ENCODE measurements around the gene SPOCK3. TPM values are rescaled to one million over a fixed set of nuclear protein-coding genes. Genes with fewer than 3 reads are reported as not detected.

SPOCK3 gene
- polyA plus RNA-seq, 3 donors, result 0.31 to 1.9 (median 1.2) TPM

DNA sequence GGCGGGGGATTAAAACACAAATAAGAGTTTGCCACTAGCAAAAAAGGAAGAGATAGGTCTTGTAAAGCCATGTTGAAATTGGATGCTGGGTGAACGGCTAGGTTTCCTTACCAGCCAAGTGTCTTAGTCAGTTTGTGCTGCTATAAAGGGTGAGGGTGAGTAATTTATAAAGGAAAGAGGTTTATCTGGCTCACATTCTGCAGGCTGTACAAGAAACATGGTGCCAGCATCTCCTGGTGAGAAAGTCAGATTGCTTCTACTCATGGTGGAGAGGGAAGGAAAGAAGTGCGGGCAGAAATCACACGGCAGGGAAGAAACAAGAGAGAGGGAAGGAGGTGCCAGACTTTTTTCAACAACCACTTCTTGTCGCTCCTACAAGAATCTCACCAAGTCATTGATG, 507.5 kb downstream of the SPOCK3 start:
- Histone ChIP-seq H4K20me1 (ENCODE audit: insufficient read depth, low read length) (no peaks in the 10 kb centered on the region), H3K4me1 (ENCODE audit: control insufficient read depth in 1 of 2, insufficient read depth in 2 of 2, low read length in 2 of 2) (no peaks in the 10 kb centered on the region), H3K27me3 (ENCODE audit: control insufficient read depth in 2 of 2, insufficient read depth in 2 of 2, low read length in 2 of 2) (no peaks in the 10 kb centered on the region), H3K9ac (ENCODE audit: insufficient read depth, low read length, poor library complexity, severe bottlenecking) (no peak overlapping the region), H3K9me3 (replicated peaks in 1 of 2; ENCODE audit: control insufficient read depth in 1 of 2, insufficient read depth in 1 of 2, low read length in 2 of 2) (no peaks in the 10 kb centered on the region), H3K36me3 (replicated peaks in 1 of 2; ENCODE audit: control insufficient read depth in 1 of 2, insufficient read depth in 2 of 2, low read length in 2 of 2) (no peaks in the 10 kb centered on the region), H2AFZ (ENCODE audit: insufficient read depth, low read depth, low read length, poor library complexity, severe bottlenecking) (no peak overlapping the region), H3K4me3 (replicated peaks in 1 of 3; ENCODE audit: low read depth in 2 of 3, low read length in 3 of 3) (no peak overlapping the region), H3K4me2 (replicated peaks; ENCODE audit: extremely low read depth, low read length, poor library complexity, severe bottlenecking) (no peak overlapping the region), H3K27ac (ENCODE audit: low read depth in 1 of 2, low read length in 2 of 2) (no peak overlapping the region), H3K79me2 (ENCODE audit: insufficient read depth, low read length) (no peaks in the 10 kb centered on the region)
- intact Hi-C loops (cut with micrococcal nuclease), result no loop called here
- H3K4me1 Mint-ChIP-seq, result no peaks in the 10 kb centered on the region
- 92% methylated on average over 1 of the region's 5 CpGs for WGBS (ENCODE audit: insufficient coverage)
- no peak overlapping the region for H3K27ac Mint-ChIP-seq
- H3K4me3 Mint-ChIP-seq, result no peak overlapping the region
- peaks cover 0 to 8% (median 6%) of the 10 kb centered on the region in 7 donors for H3K9me3 Mint-ChIP-seq
- no peaks in the 10 kb centered on the region for H3K36me3 Mint-ChIP-seq
- H3K27me3 Mint-ChIP-seq (ENCODE audit: low read depth in 3 of 3), result no peaks in the 10 kb centered on the region
- TF ChIP-seq, protein P1, sequence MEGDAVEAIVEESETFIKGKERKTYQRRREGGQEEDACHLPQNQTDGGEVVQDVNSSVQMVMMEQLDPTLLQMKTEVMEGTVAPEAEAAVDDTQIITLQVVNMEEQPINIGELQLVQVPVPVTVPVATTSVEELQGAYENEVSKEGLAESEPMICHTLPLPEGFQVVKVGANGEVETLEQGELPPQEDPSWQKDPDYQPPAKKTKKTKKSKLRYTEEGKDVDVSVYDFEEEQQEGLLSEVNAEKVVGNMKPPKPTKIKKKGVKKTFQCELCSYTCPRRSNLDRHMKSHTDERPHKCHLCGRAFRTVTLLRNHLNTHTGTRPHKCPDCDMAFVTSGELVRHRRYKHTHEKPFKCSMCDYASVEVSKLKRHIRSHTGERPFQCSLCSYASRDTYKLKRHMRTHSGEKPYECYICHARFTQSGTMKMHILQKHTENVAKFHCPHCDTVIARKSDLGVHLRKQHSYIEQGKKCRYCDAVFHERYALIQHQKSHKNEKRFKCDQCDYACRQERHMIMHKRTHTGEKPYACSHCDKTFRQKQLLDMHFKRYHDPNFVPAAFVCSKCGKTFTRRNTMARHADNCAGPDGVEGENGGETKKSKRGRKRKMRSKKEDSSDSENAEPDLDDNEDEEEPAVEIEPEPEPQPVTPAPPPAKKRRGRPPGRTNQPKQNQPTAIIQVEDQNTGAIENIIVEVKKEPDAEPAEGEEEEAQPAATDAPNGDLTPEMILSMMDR (IDR thresholded peaks at IDR 0.05), result no peak
- no peak for DNase-seq

DNA sequence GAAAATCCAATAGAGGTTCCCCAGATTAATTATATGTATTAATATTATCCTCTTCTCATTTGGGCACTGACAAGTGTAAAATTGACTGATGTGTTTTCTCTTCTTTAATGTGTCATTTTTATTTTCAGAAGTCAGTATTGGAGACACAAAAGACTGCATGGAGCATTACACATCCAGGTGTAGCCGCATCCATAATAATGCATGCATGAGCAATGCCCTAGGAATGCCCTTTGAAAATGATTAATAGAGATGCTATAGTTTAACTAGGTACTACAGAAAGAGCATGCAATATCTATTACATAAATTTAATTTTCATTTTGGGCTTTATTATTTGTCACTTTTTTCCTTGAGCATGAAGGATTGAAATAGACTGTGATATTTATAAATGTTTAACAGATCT, 509.9 kb downstream of the SPOCK3 start:
- no peaks in the 10 kb centered on the region for H3K9me3 ChIP-seq (replicated peaks in 1 of 2; ENCODE audit: control insufficient read depth in 1 of 2, insufficient read depth in 1 of 2, low read length in 2 of 2)
- H3K27ac Mint-ChIP-seq, result no peak overlapping the region
- H3K4me2 ChIP-seq (replicated peaks; ENCODE audit: extremely low read depth, low read length, poor library complexity, severe bottlenecking), result no peak overlapping the region
- H2AFZ ChIP-seq (ENCODE audit: insufficient read depth, low read depth, low read length, poor library complexity, severe bottlenecking), result no peak overlapping the region
- no peaks in the 10 kb centered on the region for H3K36me3 Mint-ChIP-seq
- no peaks in the 10 kb centered on the region for H3K4me1 Mint-ChIP-seq
- TF ChIP-seq, protein P1 (IDR thresholded peaks at IDR 0.05), result no peak
- H3K36me3 ChIP-seq (replicated peaks in 1 of 2; ENCODE audit: control insufficient read depth in 1 of 2, insufficient read depth in 2 of 2, low read length in 2 of 2), result no peaks in the 10 kb centered on the region
- no CpG with 5 or more reads among the region's 1 CpG for WGBS (ENCODE audit: insufficient coverage)
- no peak for DNase-seq
- H3K27me3 Mint-ChIP-seq (ENCODE audit: low read depth in 3 of 3), result no peaks in the 10 kb centered on the region
- H3K27me3 ChIP-seq (ENCODE audit: control insufficient read depth in 2 of 2, insufficient read depth in 2 of 2, low read length in 2 of 2), result no peaks in the 10 kb centered on the region
- no peaks in the 10 kb centered on the region for H3K4me1 ChIP-seq (ENCODE audit: control insufficient read depth in 1 of 2, insufficient read depth in 2 of 2, low read length in 2 of 2)
- no peak overlapping the region for H3K27ac ChIP-seq (ENCODE audit: low read depth in 1 of 2, low read length in 2 of 2)
- intact Hi-C loops (cut with micrococcal nuclease), result no loop called here
- no peaks in the 10 kb centered on the region for H4K20me1 ChIP-seq (ENCODE audit: insufficient read depth, low read length)
- H3K4me3 ChIP-seq (replicated peaks in 1 of 3; ENCODE audit: low read depth in 2 of 3, low read length in 3 of 3), result no peak overlapping the region
- peaks cover 4 to 17% (median 15%) of the 10 kb centered on the region in 7 donors for H3K9me3 Mint-ChIP-seq
- no peak overlapping the region for H3K4me3 Mint-ChIP-seq
- no peaks in the 10 kb centered on the region for H3K79me2 ChIP-seq (ENCODE audit: insufficient read depth, low read length)
- no peak overlapping the region for H3K9ac ChIP-seq (ENCODE audit: insufficient read depth, low read length, poor library complexity, severe bottlenecking)

Data from CD14-positive monocyte (primary cell).